Thyroid gland (tissue), 4 donors: ENCODE results near the gene CFAP126.

ENCODE experiments used
- CTCF ChIP-seq, 6 experiments: fragments of 200-600 bp in 3 of 6; fragments of 450-650 bp in 3 of 6; sonication (generic) in 3 of 6; IDR thresholded peaks; one replicate each; pipeline ENCODE4 v1.5.1; 2016 to 2019; ENCODE audit warnings: antibody characterized with exemption in 6 of 6, mild to moderate bottlenecking in 2 of 6, inconsistent platforms in 1 of 6, moderate library complexity in 1 of 6
- POLR2A ChIP-seq, 2 donors: fragments of 450-650 bp; IDR thresholded peaks; one replicate each; pipeline ENCODE4 v1.6.1; 2017; ENCODE audit warnings: antibody characterized with exemption in 2 of 2, mild to moderate bottlenecking in 2 of 2, moderate library complexity in 1 of 2

- no peak for TF ChIP-seq POLR2A (IDR thresholded peaks at IDR 0.05)
- no peak for TF ChIP-seq CTCF (IDR thresholded peaks at IDR 0.05)
These were observed 25.5 kb downstream of the CFAP126 start for GRCh38 chr1:161342177-161342576.
